Gastrocnemius medialis (tissue), 4 donors: Measurements from ENCODE around the gene ZMYND11.

Source experiments
- CTCF ChIP-seq, 5 experiments: fragments of 450-650 bp in 3 of 5; fragments of 200-600 bp in 2 of 5; sonication (generic) in 2 of 5; IDR thresholded peaks in 4 of 5; conservative IDR thresholded peaks in 1 of 5; 1 replicate in 4 of 5; 2 replicates in 1 of 5; pipeline ENCODE4 v1.5.1; 2016 to 2019; ENCODE audit warnings: antibody characterized with exemption in 5 of 5, mild to moderate bottlenecking in 3 of 5, moderate library complexity in 3 of 5
- POLR2A ChIP-seq, 2 donors: fragments of 450-650 bp; IDR thresholded peaks; one replicate each; pipeline ENCODE4 v1.6.1; 2017; ENCODE audit warnings: antibody characterized with exemption in 2 of 2, mild to moderate bottlenecking in 2 of 2, moderate library complexity in 2 of 2

- no peak for TF ChIP-seq CTCF (IDR thresholded peaks at IDR 0.05 in 4 of 5, conservative IDR thresholded peaks at IDR 0.05 in 1 of 5)
- no peak for TF ChIP-seq POLR2A (IDR thresholded peaks at IDR 0.05)
Measured at GRCh38 chr10:136465-136762, 1.2 kb downstream of the ZMYND11 start.
